IMR-90 (cell line): ENCODE data around the gene RNPC3. TPM values are rescaled to one million over a fixed set of nuclear protein-coding genes. Genes with fewer than 3 reads are reported as not detected.

Source experiments
- ATAC-seq: fragments of 200-7000 bp; cut with Tn5 transposase; 2 replicates; pipeline ENCODE4 v1.9.1; 2020; ENCODE audit warnings: low read depth, mild to moderate bottlenecking, moderate library complexity
- BruUV-seq: library from RNA; stranded (reverse); fragments of 400-500 nt; replicated peaks from 2 replicates; lab custom pipeline; 2021; lab: Mats Ljungman, UMichigan
- CTCF ChIA-PET: fragments of 300-600 bp; formaldehyde crosslinking; extraction: SDS; loops from one replicate; lab custom pipeline; 2021; ENCODE audit warnings: antibody characterized with exemption; lab: Yijun Ruan, JAX
- POLR2A ChIA-PET: fragments of 300-600 bp; sonication (Branson Sonifier 250); formaldehyde crosslinking; loops from one replicate; lab custom pipeline; 2022; ENCODE audit warnings: antibody characterized with exemption; ENCODE audit not compliant: unreplicated experiment; lab: Charles Lee
- DNase-seq: peaks from one replicate; pipeline ENCODE4 v3.0.0; 2013
- H2AFZ ChIP-seq: replicated peaks from 2 replicates; pipeline ENCODE3; 2013; ENCODE audit warnings: low read length, mild to moderate bottlenecking; ENCODE audit not compliant: poor library complexity
- H2AK5ac ChIP-seq: 2 replicates; pipeline ENCODE4 v1.6.1; 2013; ENCODE audit warnings: low read depth, low read length, inconsistent platforms
- H2AK9ac ChIP-seq: replicated peaks from 2 replicates; pipeline ENCODE3; 2013; ENCODE audit warnings: mild to moderate bottlenecking, low read depth, low read length, moderate library complexity; ENCODE audit not compliant: poor library complexity
- H2BK120ac ChIP-seq: 2 replicates; pipeline ENCODE4 v1.6.1; 2013; ENCODE audit warnings: low read depth, low read length, inconsistent platforms
- H2BK15ac ChIP-seq: 3 replicates; pipeline ENCODE4 v1.6.1; 2013; ENCODE audit warnings: low read depth, low read length, inconsistent platforms
- H2BK20ac ChIP-seq: 2 replicates; pipeline ENCODE4 v1.6.1; 2013; ENCODE audit warnings: low read depth, mild to moderate bottlenecking, inconsistent platforms, low read length, moderate library complexity
- H2BK5ac ChIP-seq: 2 replicates; pipeline ENCODE4 v1.6.1; 2013; ENCODE audit warnings: mild to moderate bottlenecking, low read depth, low read length, inconsistent platforms; ENCODE audit not compliant: poor library complexity, severe bottlenecking
- H3K14ac ChIP-seq: replicated peaks from 2 replicates; pipeline ENCODE4 v1.6.1; 2013; ENCODE audit warnings: low read depth, low read length, inconsistent platforms
- H3K18ac ChIP-seq: 2 replicates; pipeline ENCODE4 v1.6.1; 2013; ENCODE audit warnings: low read depth, low read length, control low read depth
- H3K23ac ChIP-seq: 2 replicates; pipeline ENCODE4 v1.6.1; 2013; ENCODE audit warnings: low read depth, low read length, inconsistent platforms
- H3K27ac ChIP-seq: 2 replicates; pipeline ENCODE4 v1.5.1; 2013; ENCODE audit warnings: mild to moderate bottlenecking, control low read depth, low read length; ENCODE audit not compliant: insufficient read depth
- H3K27me3 ChIP-seq: 2 replicates; pipeline ENCODE4 v1.6.1; 2013; ENCODE audit warnings: low read length; ENCODE audit not compliant: control insufficient read depth, insufficient read depth
- H3K36me3 ChIP-seq: 2 replicates; pipeline ENCODE4 v1.6.1; 2013; ENCODE audit warnings: low read length, mixed read lengths; ENCODE audit not compliant: control insufficient read depth, insufficient read depth
- H3K4ac ChIP-seq: 2 replicates; pipeline ENCODE4 v1.6.1; 2013; ENCODE audit warnings: low read depth, low read length, inconsistent platforms
- H3K4me1 ChIP-seq: 2 replicates; pipeline ENCODE4 v1.6.1; 2013; ENCODE audit warnings: low read length, mixed read lengths; ENCODE audit not compliant: control insufficient read depth, insufficient read depth
- H3K4me2 ChIP-seq: 2 replicates; pipeline ENCODE4 v1.6.1; 2013; ENCODE audit warnings: low read depth, mild to moderate bottlenecking, control low read depth, low read length, moderate library complexity
- H3K4me3 ChIP-seq: 2 replicates; pipeline ENCODE4 v1.5.1; 2013; ENCODE audit warnings: low read depth, mild to moderate bottlenecking, control low read depth, low read length, moderate library complexity; ENCODE audit not compliant: insufficient read depth
- H3K56ac ChIP-seq: 2 replicates; pipeline ENCODE4 v1.6.1; 2013; ENCODE audit warnings: low read length, inconsistent platforms; ENCODE audit not compliant: insufficient read depth; ENCODE audit errors: extremely low read depth
- H3K79me1 ChIP-seq, 2 experiments: 2 replicates each; pipeline ENCODE4 v1.6.1; 2013; ENCODE audit warnings: low read length in 2 of 2, inconsistent platforms in 1 of 2, low read depth in 1 of 2
- H3K9ac ChIP-seq: 2 replicates; pipeline ENCODE4 v1.6.1; 2013; ENCODE audit warnings: low read depth, low read length, control low read depth
- H3K9me1 ChIP-seq: 2 replicates; pipeline ENCODE4 v1.6.1; 2013; ENCODE audit warnings: low read length, inconsistent platforms; ENCODE audit not compliant: insufficient read depth
- H3K9me3 ChIP-seq: 2 replicates; pipeline ENCODE4 v1.6.1; 2013; ENCODE audit warnings: low read length; ENCODE audit not compliant: control insufficient read depth, insufficient read depth
- H4K20me1 ChIP-seq: 2 replicates; pipeline ENCODE4 v1.6.1; 2013; ENCODE audit warnings: low read length, inconsistent platforms; ENCODE audit not compliant: insufficient read depth
- H4K5ac ChIP-seq: 2 replicates; pipeline ENCODE4 v1.6.1; 2013; ENCODE audit warnings: mild to moderate bottlenecking, low read depth, low read length, control low read depth
- H4K8ac ChIP-seq, 2 experiments: 2 replicates each; pipeline ENCODE4 v1.6.1; 2013; ENCODE audit warnings: low read depth in 2 of 2, low read length in 2 of 2, control low read depth in 1 of 2, inconsistent platforms in 1 of 2
- H4K91ac ChIP-seq: 2 replicates; pipeline ENCODE4 v1.6.1; 2013; ENCODE audit warnings: low read depth, low read length, inconsistent platforms; ENCODE audit not compliant: insufficient read depth
- BHLHE40 ChIP-seq: fragments of 150-350 bp; IDR thresholded peaks from 2 replicates; pipeline ENCODE4 v1.6.1; 2016; ENCODE audit warnings: mild to moderate bottlenecking, low read depth, low read length
- CEBPB ChIP-seq: IDR thresholded peaks from 2 replicates; pipeline ENCODE4 v1.6.1; 2012; ENCODE audit warnings: low read depth, low read length, improper control_type of control experiment
- CHD1 ChIP-seq: IDR thresholded peaks from 2 replicates; pipeline ENCODE4 v1.6.1; 2012; ENCODE audit warnings: low read depth, low read length, improper control_type of control experiment
- FOS ChIP-seq: fragments of 150-350 bp; IDR thresholded peaks from 2 replicates; pipeline ENCODE4 v1.6.1; 2016; ENCODE audit warnings: low read depth, low read length
- MAFK ChIP-seq: IDR thresholded peaks from 2 replicates; pipeline ENCODE4 v1.6.1; 2012; ENCODE audit warnings: low read depth, low read length, improper control_type of control experiment
- MAZ ChIP-seq: IDR thresholded peaks from 2 replicates; pipeline ENCODE4 v1.6.1; 2012; ENCODE audit warnings: low read depth, mild to moderate bottlenecking, low read length, improper control_type of control experiment, moderate library complexity, borderline replicate concordance
- MXI1 ChIP-seq: IDR thresholded peaks from 2 replicates; pipeline ENCODE4 v1.6.1; 2012; ENCODE audit warnings: low read depth, mild to moderate bottlenecking, low read length, moderate library complexity, borderline replicate concordance
- POLR2A ChIP-seq: IDR thresholded peaks from 2 replicates; pipeline ENCODE4 v1.6.1; 2012; ENCODE audit warnings: mild to moderate bottlenecking, low read depth, low read length
- RAD21 ChIP-seq: IDR thresholded peaks from 2 replicates; pipeline ENCODE4 v1.6.1; 2012; ENCODE audit warnings: low read length, improper control_type of control experiment
- RCOR1 ChIP-seq: IDR thresholded peaks from 2 replicates; pipeline ENCODE4 v1.6.1; 2012; ENCODE audit warnings: mild to moderate bottlenecking, low read length, improper control_type of control experiment; ENCODE audit not compliant: insufficient replicate concordance
- RFX5 ChIP-seq: IDR thresholded peaks from 2 replicates; pipeline ENCODE4 v1.8.0; 2012; ENCODE audit warnings: low read depth, mild to moderate bottlenecking, low read length, moderate library complexity
- WGBS, 2 experiments: methylation state at CpG; one replicate each; pipeline versions ENCODE4 v1.1.5 to v1.1.7; 2013; ENCODE audit warnings: missing lambda C conversion rate in 2 of 2; ENCODE audit not compliant: insufficient read length in 1 of 2; ENCODE audit errors: extremely low coverage in 2 of 2; 5-methylcytosine and 5-hydroxymethylcytosine counted together
- dilution Hi-C: fragments of 300-500 bp; cut with HindIII; formaldehyde crosslinking; loops from one replicate; pipeline ENCODE4 v1.14.3; 2018; ENCODE audit warnings: low sequenced_read_pairs; ENCODE audit not compliant: unreplicated experiment
- in situ Hi-C: fragments of 300-500 bp; cut with MboI; formaldehyde crosslinking; loops from 3 replicates; pipeline ENCODE4 v1.14.3; 2019; ENCODE audit warnings: low sequenced_read_pairs, inconsistent platforms, mixed read lengths
- intact Hi-C: fragments of 100-400 bp; cut with micrococcal nuclease; formaldehyde crosslinking; loops from 2 replicates; pipeline ENCODE4 v1.10.0; 2022
- polyA plus RNA-seq, 3 experiments: library from polyadenylated mRNA; depleted of rRNA; stranded (reverse); fragments of >200 nt; gene quantifications; 2 replicates each; pipeline ENCODE4 v1.2.3, GENCODE V29; 2012; ENCODE audit warnings: low replicate concordance in 1 of 3
- total RNA-seq: library from RNA; depleted of rRNA; stranded (reverse); fragments of >200 nt; gene quantifications from 2 replicates; pipeline ENCODE4 v1.2.3, GENCODE V29; 2012
- TF ChIP-seq, protein P1 (sequence below): fragments of 150-350 bp; IDR thresholded peaks from 2 replicates; pipeline ENCODE4 v1.6.1; 2017; ENCODE audit warnings: mild to moderate bottlenecking, antibody characterized with exemption, low read length, low read depth
- TF ChIP-seq, protein P2 (sequence below): conservative IDR thresholded peaks from 2 replicates; pipeline ENCODE4 v1.5.1; 2012; ENCODE audit warnings: mild to moderate bottlenecking, low read depth, low read length, improper control_type of control experiment
- TF ChIP-seq, protein P3 (sequence below): fragments of 150-350 bp; IDR thresholded peaks from 2 replicates; pipeline ENCODE4 v1.6.1; 2016; ENCODE audit warnings: low read depth, mild to moderate bottlenecking, low read length, moderate library complexity, borderline replicate concordance

The RNPC3 gene
- total and polyA plus RNA-seq, 2 of the 4 experiments (the other 2 are of a cell fraction) = 3.8 to 9.9 TPM

DNA sequence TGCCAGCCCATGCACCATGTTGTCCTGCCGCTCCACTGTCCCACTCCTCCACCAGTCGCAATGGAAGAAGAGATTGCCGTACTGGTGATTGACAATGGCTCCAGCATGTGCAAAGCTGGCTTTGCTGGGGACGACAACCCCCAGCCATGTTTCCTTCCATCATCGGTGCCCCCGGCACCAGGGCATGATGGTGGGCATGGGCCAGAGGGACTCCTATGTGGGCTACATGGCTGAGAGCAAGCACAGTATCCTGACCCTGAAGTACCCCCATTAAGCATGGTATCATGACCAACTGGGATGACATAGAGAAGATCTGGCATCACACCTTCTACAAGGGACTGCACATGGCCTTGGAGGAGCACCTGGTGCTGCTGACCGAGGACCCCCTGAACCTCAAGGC, 44.0 kb downstream of the RNPC3 start:
- no peaks in the 10 kb centered on the region for H4K20me1 ChIP-seq
- no peak overlapping the region for H2BK15ac ChIP-seq
- BruUV-seq = no TSS peak
- no peaks in the 10 kb centered on the region for H3K4me1 ChIP-seq
- H3K4me2 ChIP-seq = no peak overlapping the region
- no peak overlapping the region for H4K91ac ChIP-seq
- no peak overlapping the region for H3K18ac ChIP-seq
- POLR2A ChIA-PET = no interaction called here
- no peak overlapping the region for H2AK9ac ChIP-seq
- TF ChIP-seq, protein P1, sequence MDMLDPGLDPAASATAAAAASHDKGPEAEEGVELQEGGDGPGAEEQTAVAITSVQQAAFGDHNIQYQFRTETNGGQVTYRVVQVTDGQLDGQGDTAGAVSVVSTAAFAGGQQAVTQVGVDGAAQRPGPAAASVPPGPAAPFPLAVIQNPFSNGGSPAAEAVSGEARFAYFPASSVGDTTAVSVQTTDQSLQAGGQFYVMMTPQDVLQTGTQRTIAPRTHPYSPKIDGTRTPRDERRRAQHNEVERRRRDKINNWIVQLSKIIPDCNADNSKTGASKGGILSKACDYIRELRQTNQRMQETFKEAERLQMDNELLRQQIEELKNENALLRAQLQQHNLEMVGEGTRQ = no peak
- TF ChIP-seq FOS (no peak), MAZ (no peak), MAFK (no peak), MXI1 (no peak), CEBPB (no peak), RCOR1 (no peak), BHLHE40 (no peak), CHD1 (no peak), RAD21 (no peak), POLR2A (no peak), RFX5 (no peak)
- TF ChIP-seq, protein P2, sequence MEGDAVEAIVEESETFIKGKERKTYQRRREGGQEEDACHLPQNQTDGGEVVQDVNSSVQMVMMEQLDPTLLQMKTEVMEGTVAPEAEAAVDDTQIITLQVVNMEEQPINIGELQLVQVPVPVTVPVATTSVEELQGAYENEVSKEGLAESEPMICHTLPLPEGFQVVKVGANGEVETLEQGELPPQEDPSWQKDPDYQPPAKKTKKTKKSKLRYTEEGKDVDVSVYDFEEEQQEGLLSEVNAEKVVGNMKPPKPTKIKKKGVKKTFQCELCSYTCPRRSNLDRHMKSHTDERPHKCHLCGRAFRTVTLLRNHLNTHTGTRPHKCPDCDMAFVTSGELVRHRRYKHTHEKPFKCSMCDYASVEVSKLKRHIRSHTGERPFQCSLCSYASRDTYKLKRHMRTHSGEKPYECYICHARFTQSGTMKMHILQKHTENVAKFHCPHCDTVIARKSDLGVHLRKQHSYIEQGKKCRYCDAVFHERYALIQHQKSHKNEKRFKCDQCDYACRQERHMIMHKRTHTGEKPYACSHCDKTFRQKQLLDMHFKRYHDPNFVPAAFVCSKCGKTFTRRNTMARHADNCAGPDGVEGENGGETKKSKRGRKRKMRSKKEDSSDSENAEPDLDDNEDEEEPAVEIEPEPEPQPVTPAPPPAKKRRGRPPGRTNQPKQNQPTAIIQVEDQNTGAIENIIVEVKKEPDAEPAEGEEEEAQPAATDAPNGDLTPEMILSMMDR = no peak
- TF ChIP-seq, protein P3, sequence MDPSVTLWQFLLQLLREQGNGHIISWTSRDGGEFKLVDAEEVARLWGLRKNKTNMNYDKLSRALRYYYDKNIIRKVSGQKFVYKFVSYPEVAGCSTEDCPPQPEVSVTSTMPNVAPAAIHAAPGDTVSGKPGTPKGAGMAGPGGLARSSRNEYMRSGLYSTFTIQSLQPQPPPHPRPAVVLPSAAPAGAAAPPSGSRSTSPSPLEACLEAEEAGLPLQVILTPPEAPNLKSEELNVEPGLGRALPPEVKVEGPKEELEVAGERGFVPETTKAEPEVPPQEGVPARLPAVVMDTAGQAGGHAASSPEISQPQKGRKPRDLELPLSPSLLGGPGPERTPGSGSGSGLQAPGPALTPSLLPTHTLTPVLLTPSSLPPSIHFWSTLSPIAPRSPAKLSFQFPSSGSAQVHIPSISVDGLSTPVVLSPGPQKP = no peak
- CTCF ChIA-PET = no interaction called here
- dilution Hi-C loops = no loop called here
- H3K56ac ChIP-seq = no peak overlapping the region
- no peak overlapping the region for H2BK20ac ChIP-seq
- no peaks in the 10 kb centered on the region for H3K9me1 ChIP-seq
- no peaks in the 10 kb centered on the region for H3K27me3 ChIP-seq
- H3K79me1 ChIP-seq = no peaks in the 10 kb centered on the region
- H3K27ac ChIP-seq = no peak overlapping the region
- H3K9me3 ChIP-seq = no peaks in the 10 kb centered on the region
- in situ Hi-C loops = no loop called here
- H2BK5ac ChIP-seq = no peak overlapping the region
- DNase-seq (no peak), ATAC-seq (no peak)
- no peak overlapping the region for H3K14ac ChIP-seq
- H2BK120ac ChIP-seq = no peak overlapping the region
- no peak overlapping the region for H4K8ac ChIP-seq
- no peak overlapping the region for H3K23ac ChIP-seq
- H2AFZ ChIP-seq = no peak overlapping the region
- H3K36me3 ChIP-seq = no peaks in the 10 kb centered on the region
- H4K5ac ChIP-seq = no peak overlapping the region
- no peak overlapping the region for H3K4me3 ChIP-seq
- intact Hi-C loops = no loop called here
- no peak overlapping the region for H2AK5ac ChIP-seq
- 95% methylated on average over 3 of the region's 7 CpGs; no CpG with 5 or more reads in 1 of the 2 experiments for WGBS, 2 experiments
- H3K9ac ChIP-seq = no peak overlapping the region
- H3K4ac ChIP-seq = no peak overlapping the region
